Liver (tissue), 9 donors: ENCODE results near the gene COCH. TPM values are rescaled to one million over a fixed set of nuclear protein-coding genes. Genes with fewer than 3 reads are reported as not detected.

Source experiments
- DNase-seq: peaks from one replicate; pipeline ENCODE4 v3.0.0-alpha.2; 2017; ENCODE audit warnings: low spot score
- H3K27ac ChIP-seq, 2 donors: one replicate each; pipeline ENCODE4 v1.7.0; 2013; ENCODE audit warnings: inconsistent platforms in 2 of 2, low read length in 2 of 2, control low read depth in 1 of 2, low read depth in 1 of 2, mild to moderate bottlenecking in 1 of 2
- H3K27me3 ChIP-seq, 4 donors: one replicate each; pipeline versions ENCODE4 v1.6.1 to v1.7.0; 2013; ENCODE audit warnings: low read length in 3 of 4, inconsistent platforms in 1 of 4, mild to moderate bottlenecking in 1 of 4, moderate library complexity in 1 of 4; ENCODE audit not compliant: control insufficient read depth in 4 of 4, insufficient read depth in 4 of 4
- H3K36me3 ChIP-seq, 4 donors: one replicate each; pipeline versions ENCODE4 v1.6.1 to v1.7.0; 2013; ENCODE audit warnings: low read length in 3 of 4, mild to moderate bottlenecking in 3 of 4, low read depth in 1 of 4, moderate library complexity in 1 of 4; ENCODE audit not compliant: control insufficient read depth in 4 of 4, insufficient read depth in 3 of 4
- H3K4me1 ChIP-seq, 4 donors: one replicate each; pipeline versions ENCODE4 v1.6.1 to v1.7.0; 2013; ENCODE audit warnings: low read length in 3 of 4, mild to moderate bottlenecking in 3 of 4, moderate library complexity in 1 of 4; ENCODE audit not compliant: control insufficient read depth in 4 of 4, insufficient read depth in 4 of 4
- H3K4me3 ChIP-seq, 3 donors: one replicate each; pipeline versions ENCODE4 v1.6.1 to v1.7.0; 2013; ENCODE audit warnings: low read length in 3 of 3, control low read depth in 1 of 3, low read depth in 1 of 3, mild to moderate bottlenecking in 1 of 3
- H3K9ac ChIP-seq, 2 donors: one replicate each; pipeline ENCODE4 v1.7.0; 2013; ENCODE audit warnings: low read length in 2 of 2, mild to moderate bottlenecking in 2 of 2, moderate library complexity in 2 of 2, control low read depth in 1 of 2, low read depth in 1 of 2
- H3K9me3 ChIP-seq, 4 donors: one replicate each; pipeline versions ENCODE4 v1.6.1 to v1.7.0; 2013; ENCODE audit warnings: low read length in 3 of 4; ENCODE audit not compliant: control insufficient read depth in 4 of 4
- ATF3 ChIP-seq: IDR thresholded peaks from 2 replicates; pipeline ENCODE4 v1.6.1; 2016; ENCODE audit warnings: antibody characterized with exemption
- CTCF ChIP-seq: fragments of 150-350 bp; IDR thresholded peaks from 2 replicates; pipeline ENCODE4 v1.5.1; 2017; ENCODE audit warnings: improper control_type of control experiment, low read depth, low read length; ENCODE audit not compliant: missing input control
- EGR1 ChIP-seq, 2 donors: IDR thresholded peaks; 2 replicates each; pipeline ENCODE4 v1.6.1; 2016 to 2018; ENCODE audit warnings: antibody characterized with exemption in 2 of 2, low read depth in 2 of 2
- FOXA1 ChIP-seq: IDR thresholded peaks from 2 replicates; pipeline ENCODE4 v1.6.1; 2016; ENCODE audit warnings: antibody characterized with exemption
- FOXA2 ChIP-seq: IDR thresholded peaks from 2 replicates; pipeline ENCODE4 v1.6.1; 2016; ENCODE audit warnings: antibody characterized with exemption
- HNF4A ChIP-seq, 2 donors: conservative IDR thresholded peaks; 2 replicates each; pipeline ENCODE4 v1.6.1; 2016; ENCODE audit warnings: antibody characterized with exemption in 2 of 2, mild to moderate bottlenecking in 2 of 2
- HNF4G ChIP-seq: IDR thresholded peaks from 2 replicates; pipeline ENCODE4 v1.6.1; 2016; ENCODE audit warnings: antibody characterized with exemption
- JUND ChIP-seq, 2 donors: IDR thresholded peaks; 2 replicates each; pipeline ENCODE4 v1.6.1; 2016; ENCODE audit warnings: antibody characterized with exemption in 2 of 2
- MAX ChIP-seq: IDR thresholded peaks from 2 replicates; pipeline ENCODE4 v1.6.1; 2016; ENCODE audit warnings: antibody characterized with exemption
- NR2F2 ChIP-seq: IDR thresholded peaks from 2 replicates; pipeline ENCODE4 v1.6.1; 2016; ENCODE audit warnings: antibody characterized with exemption
- RAD21 ChIP-seq, 2 donors: IDR thresholded peaks; 2 replicates each; pipeline ENCODE4 v1.6.1; 2016; ENCODE audit warnings: antibody characterized with exemption in 2 of 2, mild to moderate bottlenecking in 2 of 2
- REST ChIP-seq: IDR thresholded peaks from 2 replicates; pipeline ENCODE4 v1.6.1; 2016; ENCODE audit warnings: antibody characterized with exemption, mild to moderate bottlenecking
- RXRA ChIP-seq, 2 donors: IDR thresholded peaks; 2 replicates each; pipeline ENCODE4 v1.6.1; 2017 to 2018; ENCODE audit warnings: antibody characterized with exemption in 2 of 2, mild to moderate bottlenecking in 1 of 2
- SP1 ChIP-seq: IDR thresholded peaks from 2 replicates; pipeline ENCODE4 v1.6.1; 2018; ENCODE audit warnings: antibody characterized with exemption, mild to moderate bottlenecking
- TAF1 ChIP-seq: conservative IDR thresholded peaks from 2 replicates; pipeline ENCODE4 v1.6.1; 2016; ENCODE audit warnings: antibody characterized with exemption, mild to moderate bottlenecking
- YY1 ChIP-seq: IDR thresholded peaks from 2 replicates; pipeline ENCODE4 v1.6.1; 2016; ENCODE audit warnings: antibody characterized with exemption, mild to moderate bottlenecking
- WGBS: extraction: QIAGEN DNeasy Blood & Tissue Kit; methylation state at CpG from one replicate; pipeline ENCODE4 v1.1.7; 2013; 5-methylcytosine and 5-hydroxymethylcytosine counted together
- polyA plus RNA-seq, 2 donors: library from polyadenylated mRNA; stranded (reverse) in 1 of 2; unstranded in 1 of 2; fragments of 200-250 nt in 1 of 2; fragments of >200 nt in 1 of 2; fragmentation: Nextera tagmentation in 1 of 2; extraction: Ambion mirVana in 1 of 2; gene quantifications; one replicate each; pipeline versions ENCODE4 v1.2.1 to v1.2.3, GENCODE V29; 2013 to 2015
- total RNA-seq, 2 donors: library from RNA; depleted of rRNA; stranded (reverse); fragments of >200 nt; gene quantifications; one replicate each; pipeline ENCODE4 v1.2.3, GENCODE V29; 2014
- donor health status: healthy.
- donor health status: healthy.
- donor health status: healthy.
- donor health status: healthy.
- donor health status: healthy.

COCH gene
- total and polyA plus RNA-seq, 4 donors, result 0.33 to 2.5 (median 0.49) TPM

- TF ChIP-seq TAF1, result no peak
- TF ChIP-seq FOXA2, result no peak
- no peak for TF ChIP-seq CTCF
- no peak for TF ChIP-seq RAD21 (IDR thresholded peaks at IDR 0.05)
- TF ChIP-seq YY1, result no peak
- no peak for TF ChIP-seq FOXA1
- TF ChIP-seq ATF3, result no peak
- TF ChIP-seq SP1, result no peak
- no peak for TF ChIP-seq REST
- no peak for TF ChIP-seq RXRA (IDR thresholded peaks at IDR 0.05)
- H3K27me3 ChIP-seq, result no peaks in the 10 kb centered on the region
- 77% methylated on average over 1 of the region's 1 CpG for WGBS
Observed at GRCh38 chr14:30849354-30849753, 25.0 kb upstream of the COCH start.

GRCh38 chr14:30849983-30850382 is 24.4 kb upstream of the COCH start:
- Histone ChIP-seq H3K4me1 (peaks cover 0 to 5% (median 5%) of the 10 kb centered on the region in 4 donors), H3K9ac (no peak overlapping the region), H3K27ac (no peak overlapping the region), H3K4me3 (no peak overlapping the region), H3K9me3 (no peaks in the 10 kb centered on the region), H3K27me3 (no peaks in the 10 kb centered on the region), H3K36me3 (no peaks in the 10 kb centered on the region)
- DNase-seq, result no peak
- 97% methylated on average over 1 of the region's 1 CpG for WGBS
- no peak for TF ChIP-seq FOXA2
- no peak for TF ChIP-seq REST
- TF ChIP-seq CTCF, result no peak
- no peak for TF ChIP-seq YY1
- TF ChIP-seq NR2F2, result no peak
- no peak for TF ChIP-seq MAX
- no peak for TF ChIP-seq HNF4G
- no peak for TF ChIP-seq EGR1 (IDR thresholded peaks at IDR 0.05; ENCODE audit: low read depth in 2 of 2)
- no peak for TF ChIP-seq HNF4A (conservative IDR thresholded peaks at IDR 0.05)
- no peak for TF ChIP-seq SP1
- TF ChIP-seq FOXA1, result no peak
- TF ChIP-seq TAF1, result no peak
- no peak for TF ChIP-seq RAD21 (IDR thresholded peaks at IDR 0.05)
- no peak for TF ChIP-seq JUND (IDR thresholded peaks at IDR 0.05)

More at GRCh38 chr14:30849354-30849753, 25.0 kb upstream of the COCH start:
- H3K4me3 ChIP-seq, result no peak overlapping the region
- H3K36me3 ChIP-seq, result no peaks in the 10 kb centered on the region
- peaks cover 0 to 5% (median 5%) of the 10 kb centered on the region in 4 donors for H3K4me1 ChIP-seq
- H3K9me3 ChIP-seq, result no peaks in the 10 kb centered on the region
- peak overlapping the region in 1 of 2 donors; percentile 57 for H3K27ac ChIP-seq
- no peak for DNase-seq
- no peak overlapping the region for H3K9ac ChIP-seq
